Stimulated activated CD4-positive, alpha-beta T cell treated with anti-CD3 and anti-CD28 coated beads, Interleukin-2, amount 100 ng/mL, for 24 hours (primary cell): ENCODE measurements around the gene ABCA4.
A peak's percentile ranks its signal among the peaks of the same experiment; 100 is the strongest.

Experiments used
- DNase-seq, 2 donors: peaks; one replicate each; pipeline ENCODE4 v3.0.0-alpha.2; 2020

The ABCA4 gene

DNA sequence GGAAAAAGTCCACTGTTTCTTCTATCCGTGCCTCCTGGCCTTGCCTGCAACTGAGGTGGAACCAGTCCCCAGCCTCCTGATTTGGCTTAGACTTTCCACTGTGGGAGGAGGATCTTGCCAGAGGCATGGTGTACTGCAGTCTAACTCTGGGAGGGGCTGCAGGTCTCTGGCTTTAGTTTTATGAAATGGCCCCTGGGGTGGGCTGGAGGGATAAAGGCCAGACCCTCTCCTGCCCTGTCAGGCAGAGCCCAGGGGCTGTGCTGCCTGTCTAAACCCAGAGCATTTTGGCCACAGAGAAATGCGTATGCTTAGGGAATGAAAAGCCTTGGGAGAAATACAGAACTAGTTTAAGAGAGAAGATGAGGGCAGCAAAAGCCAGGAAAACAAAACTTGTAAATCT is 73.0 kb downstream of the ABCA4 start:
- DNase-seq, result no peak

DNA sequence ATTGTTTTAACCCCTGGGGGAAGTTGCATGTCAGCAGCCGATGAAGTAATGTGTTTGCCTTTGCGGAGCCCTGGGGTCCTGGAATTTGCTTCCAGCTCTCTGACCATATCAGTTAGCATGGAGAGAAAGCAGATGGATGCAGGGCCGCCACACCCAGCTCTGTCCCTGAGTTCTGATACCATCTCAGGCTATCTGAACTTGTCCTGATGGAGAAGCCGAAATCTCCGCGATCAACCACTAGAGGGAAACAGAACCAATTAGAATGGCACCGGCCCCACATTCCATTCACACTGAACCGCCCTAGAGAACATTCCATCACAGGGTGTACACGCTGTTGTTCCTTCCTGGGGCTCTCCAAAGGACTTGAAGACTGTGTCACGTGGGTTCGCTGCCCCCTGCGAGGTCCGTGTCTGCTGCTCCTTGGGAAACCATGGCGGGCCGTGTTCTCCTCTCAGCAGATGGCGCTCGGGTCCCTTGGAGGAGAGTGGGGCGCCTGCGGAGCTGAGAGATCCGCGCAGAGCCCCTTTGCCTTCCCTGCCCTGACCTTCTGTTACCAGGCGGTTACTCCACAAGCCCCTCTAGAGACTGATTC is 75.4 kb downstream of the ABCA4 start:
- peak; percentile 35 to 49 for DNase-seq

DNA sequence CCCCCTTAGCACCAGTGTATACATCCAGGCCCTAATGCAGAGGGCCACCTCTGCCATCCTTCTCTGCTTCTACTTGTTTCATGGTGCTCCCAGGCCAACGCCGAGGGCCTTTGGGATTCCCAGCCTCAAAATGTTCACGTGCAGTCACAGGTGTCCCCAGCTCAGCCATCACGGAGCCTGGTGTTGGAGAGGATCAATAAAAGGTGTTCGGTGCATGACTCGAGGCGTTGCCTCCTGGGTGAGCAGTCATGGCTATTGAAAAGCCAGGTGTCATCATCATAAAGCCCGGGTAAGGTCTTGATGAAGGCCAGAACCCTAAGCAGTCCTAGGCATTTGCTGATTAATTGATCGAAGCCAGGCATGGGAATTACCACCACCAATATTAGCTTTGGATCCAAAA is 76.1 kb downstream of the ABCA4 start:
- no peak for DNase-seq

DNA sequence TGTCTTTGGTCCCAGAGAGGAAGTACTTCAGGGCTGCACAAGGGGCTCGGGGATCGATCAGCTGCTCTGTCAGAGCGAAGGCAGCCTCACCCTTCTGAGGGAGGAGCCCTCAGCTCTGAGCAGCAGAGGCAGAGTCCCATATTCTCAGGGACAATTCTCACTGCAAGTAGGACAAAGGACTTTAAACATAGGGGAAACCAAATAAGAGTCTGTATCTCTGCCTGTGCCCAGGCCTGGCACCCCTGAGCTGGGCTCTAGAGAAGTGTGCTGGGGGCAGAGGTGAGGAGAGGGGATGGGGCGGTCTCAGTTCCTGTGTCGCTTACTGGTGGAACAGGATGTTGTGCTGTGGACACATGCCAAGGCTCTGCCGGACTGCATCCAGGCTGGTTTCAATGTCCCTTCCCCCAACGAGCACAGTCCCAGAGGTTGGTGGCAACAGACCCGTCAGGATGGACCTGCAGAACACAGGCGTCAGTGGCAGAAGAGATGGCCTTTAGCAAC is 76.6 kb downstream of the ABCA4 start:
- DNase-seq, result no peak

DNA sequence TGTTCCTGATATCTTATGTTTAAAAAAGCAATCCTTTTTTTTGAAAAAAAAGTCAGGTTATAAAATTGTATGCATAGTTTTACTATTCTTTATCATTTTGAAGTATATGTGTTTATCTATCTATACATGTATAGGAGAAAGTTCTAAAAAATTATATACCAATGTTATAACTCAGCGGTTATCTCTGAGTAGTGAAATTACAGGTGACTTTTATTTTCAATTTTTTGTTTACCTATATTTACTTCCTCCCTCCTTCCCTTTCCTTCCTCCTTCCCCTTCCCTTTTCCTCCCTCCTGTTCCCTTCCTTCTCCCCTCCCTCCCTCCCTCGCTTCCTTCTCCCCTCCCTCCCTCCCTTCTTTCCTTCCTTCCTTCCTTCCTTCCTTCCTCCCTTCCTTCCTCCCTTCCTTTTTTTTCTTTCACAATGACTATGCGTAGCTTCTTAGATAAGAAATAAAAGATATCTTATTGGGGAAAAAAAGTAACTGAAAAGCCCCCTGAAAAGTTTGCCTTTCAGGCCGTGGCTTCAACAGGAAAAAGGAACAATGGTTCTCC is 77.1 kb downstream of the ABCA4 start:
- DNase-seq, result no peak

DNA sequence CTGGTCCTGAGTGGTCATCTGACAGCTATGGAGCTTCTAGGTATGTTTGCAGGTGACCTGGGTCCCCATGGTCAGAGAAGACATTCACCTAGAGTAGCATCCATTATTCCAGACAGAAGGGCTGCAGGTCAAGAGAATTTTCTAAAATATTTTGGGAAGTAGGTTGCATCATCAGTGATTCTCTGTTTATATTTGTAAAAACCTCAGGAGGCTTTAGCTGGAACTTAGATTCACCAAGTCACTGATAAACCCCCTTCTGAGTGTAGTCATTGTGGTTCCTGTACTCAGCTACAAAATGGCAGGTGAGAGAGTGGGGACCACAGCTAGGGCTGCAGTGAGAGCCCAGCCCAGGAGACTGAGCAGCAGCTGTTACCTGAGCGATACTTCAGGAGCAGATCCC is 78.6 kb downstream of the ABCA4 start:
- no peak for DNase-seq

DNA sequence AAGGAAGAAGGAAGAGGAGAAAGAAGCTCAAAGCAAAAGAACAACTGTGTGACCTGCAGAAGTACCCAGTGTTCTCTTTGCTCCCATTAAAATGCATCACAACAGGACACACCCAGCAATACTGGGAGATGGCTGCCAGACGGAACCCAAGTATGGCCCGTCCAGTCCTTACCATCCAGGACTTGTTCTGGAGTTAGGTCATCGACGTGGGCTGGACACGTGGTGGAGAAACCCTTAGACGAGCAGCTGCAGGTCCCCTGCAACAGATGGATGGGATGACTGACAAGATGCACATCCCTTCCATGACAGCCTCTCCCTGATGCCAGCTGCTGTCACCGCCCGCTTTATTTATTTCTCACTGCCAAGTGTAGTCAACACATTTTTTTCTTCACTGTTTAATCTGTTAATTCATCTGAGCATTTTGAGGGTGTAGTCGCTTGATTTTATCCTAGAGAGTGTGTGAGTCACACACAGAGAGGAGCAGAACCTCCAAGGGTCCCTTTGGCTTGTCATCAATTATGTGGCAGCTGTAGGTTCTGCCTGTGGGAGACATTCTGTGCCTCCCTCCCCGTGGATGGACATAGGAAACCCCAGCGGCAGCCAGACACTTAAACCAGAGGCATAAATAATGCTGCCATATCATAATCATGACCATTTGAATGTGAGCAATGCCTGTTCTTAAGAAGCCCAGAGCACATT is 80.9 kb downstream of the ABCA4 start:
- no peak for DNase-seq

DNA sequence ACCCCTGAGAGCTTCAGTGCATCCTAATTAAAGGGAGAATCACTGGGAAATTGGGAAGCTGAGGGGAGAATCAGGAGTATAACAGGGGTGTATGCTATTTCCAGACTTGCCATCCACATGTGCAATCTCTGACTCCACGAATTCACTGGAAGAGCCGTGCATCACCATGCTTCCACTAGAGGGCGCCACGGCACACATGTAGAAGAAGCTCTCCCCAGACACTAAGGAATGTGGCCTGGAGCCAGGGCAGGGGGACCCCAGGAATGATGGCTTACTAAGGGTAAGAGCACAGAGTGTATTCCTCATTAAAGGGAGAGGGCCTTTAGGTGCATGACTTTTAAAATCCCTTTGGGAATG is 81.5 kb downstream of the ABCA4 start:
- peak; percentile 57 to 75 for DNase-seq

DNA sequence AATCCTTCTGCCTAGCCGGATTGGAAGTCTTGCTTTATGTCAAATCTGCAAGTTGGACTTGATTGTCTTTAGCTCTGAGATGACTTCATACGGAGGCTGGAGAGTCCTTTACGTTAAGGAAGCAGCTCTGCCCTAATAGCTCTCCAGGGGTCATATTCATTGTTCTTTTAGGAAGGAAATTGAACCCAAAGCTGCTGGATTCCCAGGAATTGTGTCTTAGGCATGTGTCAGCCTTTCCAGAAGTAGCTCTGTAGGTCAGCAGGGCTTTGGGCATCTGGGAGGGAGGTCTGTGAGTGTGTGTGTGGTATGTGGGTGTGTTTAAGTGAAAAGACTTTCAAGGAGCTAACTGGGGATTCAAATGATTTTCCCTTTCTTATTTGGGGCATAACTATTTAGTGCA is 82.4 kb downstream of the ABCA4 start:
- no peak for DNase-seq

DNA sequence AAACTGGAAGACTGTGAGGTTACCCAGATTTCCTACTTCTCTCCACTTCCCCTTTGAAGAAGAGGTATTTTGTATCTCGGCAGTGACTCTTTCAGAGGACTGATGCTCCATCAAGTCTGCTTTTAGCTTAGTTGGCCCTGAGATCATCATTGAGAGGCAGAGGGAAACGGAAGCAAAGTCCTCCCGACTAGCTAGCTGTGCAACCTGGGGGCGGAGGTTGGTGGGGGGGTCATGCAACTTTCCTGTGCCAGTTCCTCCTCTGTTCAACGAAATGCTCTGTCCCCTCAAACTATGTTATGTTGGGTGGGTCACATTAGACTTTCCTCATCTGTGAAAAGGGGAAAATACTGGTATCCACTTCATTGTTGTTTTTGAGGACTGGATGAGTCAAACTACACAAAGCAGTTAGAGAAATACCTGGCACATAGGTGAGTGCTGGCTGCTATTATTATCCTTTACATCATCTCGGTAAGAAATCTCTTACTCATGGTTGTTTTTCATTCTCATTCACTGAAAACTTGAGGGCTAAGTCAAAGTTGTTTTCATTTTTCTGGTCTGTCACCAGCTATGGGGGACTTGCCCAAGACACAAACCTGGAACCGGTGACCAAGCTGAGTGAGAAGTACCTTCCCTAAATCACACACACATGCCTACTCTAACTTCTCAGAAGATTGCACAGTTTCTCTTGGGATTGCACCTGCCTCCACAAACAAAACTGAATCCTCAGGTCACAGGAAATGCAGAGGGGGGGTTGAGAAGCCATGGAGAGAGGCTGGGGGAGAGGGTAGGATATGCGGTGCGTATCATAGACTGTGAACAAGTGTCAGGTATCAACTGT is 83.3 kb downstream of the ABCA4 start:
- DNase-seq, result no peak

DNA sequence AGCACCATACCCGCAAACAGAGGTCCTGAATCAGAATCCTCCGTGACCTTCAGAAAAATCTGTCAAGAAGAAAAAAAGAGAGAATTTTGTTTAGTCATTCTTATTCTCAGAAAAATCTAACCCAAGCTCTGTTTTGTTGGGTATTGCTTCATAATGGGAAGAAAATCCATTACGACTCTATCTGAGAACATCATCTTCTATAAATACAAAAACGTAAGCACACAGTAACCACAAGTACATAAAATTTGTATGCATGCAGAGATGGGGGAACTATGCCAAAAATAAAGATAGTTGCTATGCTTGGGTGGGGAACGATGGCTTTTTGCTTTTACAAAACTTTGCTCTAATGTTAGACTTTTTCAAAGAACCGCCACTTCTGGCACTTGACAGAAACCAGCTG is 84.2 kb downstream of the ABCA4 start:
- no peak for DNase-seq

DNA sequence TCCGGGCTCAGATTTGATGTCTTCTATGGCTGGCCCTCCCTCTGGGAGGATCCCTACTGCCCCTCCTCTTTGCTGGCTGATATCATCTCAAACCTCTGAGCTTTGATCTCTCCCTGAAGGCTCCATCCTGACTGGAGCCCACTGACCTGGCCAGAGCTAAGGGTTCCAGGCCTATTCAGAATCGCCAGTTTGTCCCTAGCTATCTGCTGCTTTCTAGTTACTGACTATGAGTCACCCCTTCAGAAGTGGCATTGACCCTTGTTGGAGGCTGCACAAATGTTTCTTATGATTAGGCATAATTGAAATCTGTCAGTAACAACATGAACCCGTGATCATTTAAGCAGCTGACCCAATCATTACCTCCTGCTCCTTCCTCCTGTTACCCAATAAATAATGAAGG is 87.1 kb downstream of the ABCA4 start:
- no peak for DNase-seq

DNA sequence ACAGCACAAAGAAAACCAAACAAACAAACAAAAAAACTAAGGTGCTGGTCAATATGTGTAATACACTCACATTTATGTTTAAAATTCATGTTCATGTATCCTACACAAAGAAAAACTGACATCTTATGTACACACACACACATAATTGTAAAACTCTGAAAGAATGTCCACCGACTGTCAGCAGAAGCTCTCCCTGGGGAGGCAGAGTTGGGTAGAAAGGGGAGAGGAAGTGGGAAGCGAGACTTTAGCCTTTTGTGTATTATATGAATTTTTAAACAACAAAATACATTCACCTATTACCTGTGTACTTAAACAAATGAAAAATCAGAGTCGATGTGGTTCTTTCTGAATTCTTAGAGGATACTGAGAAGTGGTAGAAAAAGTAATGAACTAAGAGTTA is 88.3 kb downstream of the ABCA4 start:
- no peak for DNase-seq

DNA sequence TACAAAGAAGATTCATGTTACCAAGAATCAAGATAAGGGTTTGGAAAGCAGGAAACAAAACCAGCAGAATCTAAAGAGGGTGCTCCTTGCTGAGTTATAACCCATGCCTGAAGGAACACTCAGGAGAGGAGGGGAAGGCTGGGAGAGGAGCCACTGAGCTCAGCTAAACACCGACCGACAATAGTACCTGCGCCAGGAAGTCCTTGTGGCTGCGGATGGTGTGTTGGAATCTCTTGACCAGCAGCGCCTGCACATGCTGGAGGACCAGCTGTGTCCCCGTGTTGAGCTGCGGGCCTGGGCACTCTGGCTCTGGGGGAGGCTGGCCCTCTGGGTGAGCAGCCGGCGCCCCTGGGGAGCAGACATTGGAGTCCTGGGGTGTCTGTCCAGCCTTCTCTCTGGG is 89.4 kb downstream of the ABCA4 start:
- no peak for DNase-seq

DNA sequence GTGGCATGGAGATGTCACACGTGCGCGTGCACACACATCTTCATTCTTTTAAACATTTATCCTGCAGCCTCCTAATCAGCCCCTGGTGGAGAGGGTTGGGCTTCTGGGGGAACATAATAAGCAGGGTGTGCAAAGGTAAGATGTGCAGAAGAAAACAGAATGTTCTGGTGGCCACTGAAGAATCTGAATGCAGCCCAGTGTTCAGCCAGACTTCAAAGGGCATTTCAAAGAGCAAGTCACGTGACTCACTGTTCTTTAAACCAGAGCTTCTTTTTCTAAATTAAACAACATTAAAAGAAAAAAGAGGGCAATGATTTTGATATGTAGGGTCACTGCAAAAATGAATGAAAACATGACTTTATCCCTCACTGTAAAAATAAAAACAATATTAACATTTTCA is 89.8 kb downstream of the ABCA4 start:
- DNase-seq, result no peak

DNA sequence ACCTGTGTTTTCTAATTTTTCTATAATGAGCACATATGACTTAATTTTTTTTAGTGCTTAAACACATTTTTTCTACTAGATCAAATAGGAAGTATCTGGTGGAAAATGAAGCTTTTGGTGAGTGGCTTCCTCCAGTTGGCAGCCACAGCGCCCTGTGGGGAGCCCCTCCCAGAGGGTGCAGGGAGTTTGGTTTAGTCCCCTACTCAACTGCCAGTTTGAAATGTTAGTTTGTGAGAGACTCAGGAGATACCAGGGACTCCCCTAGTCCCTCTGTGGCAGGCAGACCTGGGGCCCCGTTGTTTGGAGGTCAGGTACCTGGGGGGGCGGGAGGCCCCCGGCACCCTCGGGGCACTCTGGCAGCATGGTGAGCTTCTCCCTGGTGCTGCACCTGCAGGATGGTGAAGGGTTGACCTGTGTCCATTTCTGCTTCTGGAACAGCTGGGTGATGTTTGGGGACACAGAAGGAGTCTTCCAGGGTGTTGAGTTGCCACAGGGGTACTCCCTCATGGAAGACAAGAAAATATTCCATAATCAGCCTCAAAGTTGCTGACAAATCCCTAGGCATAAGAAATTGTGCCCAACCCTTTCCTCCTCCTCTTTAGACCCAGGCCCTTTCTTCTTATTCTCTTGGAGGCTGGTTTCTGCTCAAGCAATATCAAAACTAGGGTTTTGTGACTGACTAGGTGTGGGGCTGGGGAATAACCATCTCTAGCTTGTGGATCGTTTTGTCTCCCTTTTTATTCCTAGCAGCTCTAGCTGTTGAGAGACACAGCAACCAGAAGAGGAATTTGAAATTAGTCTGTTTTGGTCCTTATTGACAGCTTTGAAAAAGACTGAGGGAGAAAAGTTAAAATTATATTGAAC is 91.6 kb downstream of the ABCA4 start:
- DNase-seq, result no peak

DNA sequence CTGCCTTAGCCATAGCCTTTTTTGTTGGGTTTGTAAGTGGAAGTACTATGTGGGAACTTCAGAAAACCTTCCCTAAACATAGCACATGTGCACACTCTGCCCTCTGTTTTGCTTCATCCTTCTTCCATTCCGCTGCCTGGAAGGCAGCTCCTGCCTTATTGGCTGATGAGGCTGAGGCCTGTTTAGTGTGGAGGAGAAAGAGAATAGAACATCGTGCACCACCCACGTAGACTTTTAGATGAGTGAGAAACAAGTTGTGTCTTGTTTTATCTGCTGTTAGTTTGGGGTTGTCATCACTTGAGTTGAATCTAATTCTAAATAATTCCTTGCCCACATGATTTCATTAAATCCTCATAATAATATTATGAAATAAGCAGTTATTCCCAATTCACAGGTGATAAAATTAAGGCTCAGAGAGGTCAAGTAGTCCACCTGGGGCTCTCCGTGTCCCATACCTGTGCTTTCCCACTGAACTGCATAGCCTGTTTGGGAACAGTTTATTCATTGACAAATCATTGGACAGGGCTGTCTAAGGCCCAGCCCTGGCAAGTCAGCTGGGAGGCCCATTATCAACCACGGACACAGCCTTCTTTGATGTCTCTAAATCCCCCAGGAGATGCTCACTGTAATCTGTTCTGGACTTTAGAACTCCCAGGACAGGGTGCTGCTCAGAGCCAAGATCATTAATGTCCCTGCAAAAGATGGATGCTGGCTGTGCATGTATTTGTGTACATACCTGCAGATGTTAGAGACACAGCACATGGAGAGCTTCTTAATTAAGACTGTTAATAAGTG is 93.0 kb downstream of the ABCA4 start:
- DNase-seq, result no peak

DNA sequence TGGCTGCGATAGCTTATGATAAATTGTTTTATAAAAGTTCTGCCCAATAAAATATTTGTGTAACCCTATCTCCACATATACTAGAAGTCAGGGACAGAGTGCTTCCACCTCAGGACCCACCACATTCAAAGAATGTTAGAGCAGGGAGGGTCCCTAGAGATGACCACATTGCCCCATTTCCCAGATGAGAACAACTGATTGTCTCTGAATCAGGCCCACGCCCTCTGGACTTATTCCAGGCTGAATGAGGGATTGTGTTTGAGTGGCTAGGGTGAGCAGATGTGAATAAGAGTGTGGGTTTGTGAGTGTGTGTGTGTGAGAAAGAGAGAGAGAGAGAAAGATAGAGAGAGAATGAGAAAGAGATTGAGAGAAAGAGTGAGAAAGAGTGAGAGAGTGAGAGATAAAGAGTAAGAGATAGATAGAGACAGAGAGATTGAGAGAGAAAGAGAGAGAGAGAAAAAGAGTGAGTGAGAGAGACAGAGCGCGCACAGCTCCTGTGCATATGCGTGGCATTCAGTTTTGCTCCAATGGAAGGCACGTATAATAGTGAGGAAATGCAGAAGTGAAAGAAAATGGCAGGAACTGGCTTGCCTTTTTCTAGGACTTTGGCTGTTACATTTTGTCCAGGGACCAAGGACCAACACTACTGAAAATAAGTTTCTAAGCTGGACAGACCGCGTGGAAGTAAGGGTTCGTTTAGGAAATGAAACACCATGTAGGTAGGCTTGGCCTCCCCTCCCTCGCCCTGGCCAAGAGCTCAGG is 94.1 kb downstream of the ABCA4 start:
- DNase-seq, result no peak

DNA sequence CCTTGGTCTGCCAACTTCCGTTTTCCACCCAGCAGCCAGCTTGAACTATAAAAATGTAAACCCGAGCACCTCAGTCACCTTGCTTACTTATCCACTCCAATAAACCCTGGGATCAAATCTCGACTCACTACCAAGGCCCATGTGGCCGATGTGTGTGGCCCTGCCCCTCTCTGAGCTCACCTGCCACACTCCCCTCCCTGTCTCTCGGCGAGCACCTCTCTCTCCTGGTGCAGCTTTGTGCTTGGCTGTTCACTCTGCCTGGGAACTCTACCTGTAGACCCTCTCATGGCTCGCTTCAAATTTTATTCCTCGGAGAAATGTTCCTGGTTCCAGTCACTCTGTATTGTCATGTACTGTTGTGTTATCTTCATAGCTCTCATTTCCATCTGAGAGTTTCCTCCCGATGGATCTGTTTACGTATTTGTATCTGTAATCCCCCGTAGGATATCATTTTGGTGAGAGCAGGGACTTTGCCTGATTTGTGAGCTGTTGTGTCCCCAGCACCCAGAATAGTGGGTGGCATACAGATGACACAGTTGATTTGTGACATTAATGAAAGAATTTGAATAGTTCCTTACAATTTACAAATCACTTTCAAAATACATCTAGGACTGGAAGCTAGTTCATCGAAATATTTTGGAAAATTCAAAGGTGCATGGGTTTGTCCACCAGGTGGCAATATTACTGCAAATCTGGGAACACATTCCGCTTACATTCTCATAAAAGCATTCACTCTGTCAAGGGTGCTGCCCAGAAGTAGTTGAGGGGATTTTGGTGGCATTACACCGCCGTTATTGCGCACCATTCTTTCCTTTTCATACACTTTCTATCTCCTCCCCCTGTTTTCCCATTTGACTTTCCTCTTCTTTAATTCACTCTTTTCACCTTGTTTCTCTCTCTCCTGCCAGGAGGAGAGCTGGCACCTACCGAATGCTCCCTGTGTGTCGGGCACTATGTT is 95.3 kb downstream of the ABCA4 start:
- DNase-seq, result no peak
